ENCODE measurements around the gene SDK1. TPM values are rescaled to one million over a fixed set of nuclear protein-coding genes. Genes with fewer than 3 reads are reported as not detected.

SDK1 gene
- total and polyA plus RNA-seq, 2 donors, result 9.8 to 15.1 TPM

DNA sequence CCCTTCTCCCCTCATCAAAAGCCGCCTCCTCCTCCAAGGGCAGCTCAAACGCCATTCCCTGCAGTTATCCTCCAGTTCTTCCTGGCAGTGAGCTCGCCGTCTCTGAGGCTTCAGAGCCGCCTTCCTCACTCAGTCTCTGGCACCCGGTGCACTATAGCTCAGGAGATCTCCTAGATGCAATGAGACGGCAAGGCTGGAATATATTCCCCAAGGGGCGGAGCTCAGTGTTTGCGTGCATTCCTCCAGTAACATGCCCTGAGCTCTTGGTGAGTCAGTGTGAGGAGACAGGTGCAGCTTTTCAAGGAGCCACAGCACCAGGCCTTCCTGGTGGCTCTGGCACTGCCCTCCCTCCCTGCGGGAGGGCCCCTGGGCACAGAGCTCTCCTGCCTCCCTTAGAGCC lies 868.4 kb downstream of the SDK1 start:
- Histone ChIP-seq H3K4me1 (ENCODE audit: insufficient read depth) (no peaks in the 10 kb centered on the region), H3K27ac (ENCODE audit: low read depth) (no peak overlapping the region), H3K36me3 (ENCODE audit: insufficient read depth) (no peaks in the 10 kb centered on the region), H3K4me3 (ENCODE audit: low read depth, low read length) (no peak overlapping the region)
- WGBS, result 80% methylated on average over 10 of the region's 10 CpGs
- no peak for DNase-seq (ENCODE audit: extremely low spot score)

DNA sequence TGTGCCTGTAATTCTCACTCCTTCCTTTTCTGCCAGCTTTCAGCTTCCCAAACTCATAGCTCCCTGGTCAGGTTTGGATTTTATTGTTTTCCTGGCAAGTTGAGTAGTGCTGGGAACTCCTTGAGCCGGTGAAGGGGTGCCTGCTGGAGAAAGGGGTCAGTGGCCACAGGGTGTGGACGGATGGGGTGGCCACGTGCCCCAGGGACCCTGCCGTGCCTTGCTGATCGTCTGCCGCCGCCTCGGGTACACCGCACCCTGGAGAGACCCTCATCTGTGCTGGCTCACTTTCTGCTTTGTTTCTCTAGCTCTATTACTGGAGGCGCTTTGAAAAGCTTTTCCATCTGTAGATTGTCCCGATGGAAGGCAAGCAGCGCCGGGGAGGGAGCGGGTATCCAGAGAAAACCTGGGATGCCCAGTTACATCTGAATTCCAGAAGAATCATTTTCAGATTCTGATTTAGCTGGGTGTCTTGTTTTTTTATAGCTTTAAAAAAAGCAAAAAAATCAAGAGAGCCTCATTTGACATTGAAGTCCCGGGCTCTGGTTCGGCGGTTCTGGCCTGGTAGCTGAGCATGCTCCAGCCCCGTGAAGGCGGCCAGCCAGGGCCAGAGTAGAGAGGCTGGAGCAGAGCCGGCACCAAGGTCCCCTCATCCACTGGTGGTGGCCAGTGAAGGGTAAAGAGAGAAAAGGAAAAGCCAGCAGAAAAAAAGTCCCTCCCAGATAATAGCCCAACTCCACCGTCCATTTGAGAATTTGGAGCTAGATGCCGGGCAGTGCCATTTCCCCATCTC lies 870.1 kb downstream of the SDK1 start:
- 92% methylated on average over 22 of the region's 22 CpGs for WGBS
- DNase-seq (ENCODE audit: extremely low spot score), result no peak
- Histone ChIP-seq H3K4me3 (ENCODE audit: low read depth, low read length) (no peak overlapping the region), H3K36me3 (ENCODE audit: insufficient read depth) (no peaks in the 10 kb centered on the region), H3K27ac (ENCODE audit: low read depth) (no peak overlapping the region), H3K4me1 (ENCODE audit: insufficient read depth) (no peaks in the 10 kb centered on the region)

DNA sequence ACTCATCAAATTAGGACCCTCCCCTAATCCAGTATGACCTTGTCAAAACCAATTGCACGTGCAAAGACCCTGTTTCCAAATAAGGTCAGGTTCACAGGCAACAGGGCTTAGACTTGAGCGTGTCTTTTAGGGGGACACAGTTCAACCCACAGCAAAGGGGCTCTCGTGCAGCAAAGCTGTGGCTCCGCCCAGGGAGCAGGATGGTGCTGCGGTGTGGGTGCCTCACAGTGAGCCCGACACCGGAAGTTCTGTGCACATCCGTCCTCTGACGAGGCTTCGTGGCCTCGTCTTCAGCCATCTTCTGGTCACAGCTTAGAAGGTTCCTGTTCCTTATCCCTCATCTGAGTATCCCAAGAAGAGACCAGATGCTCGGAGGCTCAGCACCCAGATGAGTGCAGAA lies 871.8 kb downstream of the SDK1 start:
- H3K36me3 ChIP-seq (ENCODE audit: insufficient read depth), result no peaks in the 10 kb centered on the region
- H3K4me3 ChIP-seq (ENCODE audit: low read depth, low read length), result no peak overlapping the region
- no peak for DNase-seq (ENCODE audit: extremely low spot score)
- WGBS, result 90% methylated on average over 12 of the region's 12 CpGs
- no peaks in the 10 kb centered on the region for H3K4me1 ChIP-seq (ENCODE audit: insufficient read depth)
- H3K27ac ChIP-seq (ENCODE audit: low read depth), result no peak overlapping the region

DNA sequence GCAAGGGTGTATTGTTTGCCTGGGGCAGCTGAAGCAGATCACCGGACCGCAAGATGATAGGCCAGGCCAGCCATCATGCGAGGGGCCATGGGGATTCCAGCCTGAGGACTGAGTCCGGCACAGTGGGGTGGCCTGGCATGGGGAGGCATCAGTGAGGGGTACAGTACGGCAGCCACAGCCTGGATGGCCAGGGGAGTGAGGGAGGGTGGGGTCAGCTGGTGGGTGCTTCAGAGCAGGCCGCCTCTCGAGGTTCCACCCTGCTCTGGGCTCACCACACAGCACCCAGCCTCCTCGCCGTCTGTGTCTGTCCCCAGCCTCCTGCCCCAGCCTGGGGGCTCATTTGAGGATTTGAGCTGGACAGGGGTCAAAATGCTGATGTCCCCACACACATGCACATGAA lies 872.6 kb downstream of the SDK1 start:
- H3K4me1 ChIP-seq (ENCODE audit: insufficient read depth), result no peaks in the 10 kb centered on the region
- no peak overlapping the region for H3K4me3 ChIP-seq (ENCODE audit: low read depth, low read length)
- H3K36me3 ChIP-seq (ENCODE audit: insufficient read depth), result no peaks in the 10 kb centered on the region
- no peak for DNase-seq (ENCODE audit: extremely low spot score)
- no peak overlapping the region for H3K27ac ChIP-seq (ENCODE audit: low read depth)
- WGBS, result 97% methylated on average over 9 of the region's 9 CpGs

DNA sequence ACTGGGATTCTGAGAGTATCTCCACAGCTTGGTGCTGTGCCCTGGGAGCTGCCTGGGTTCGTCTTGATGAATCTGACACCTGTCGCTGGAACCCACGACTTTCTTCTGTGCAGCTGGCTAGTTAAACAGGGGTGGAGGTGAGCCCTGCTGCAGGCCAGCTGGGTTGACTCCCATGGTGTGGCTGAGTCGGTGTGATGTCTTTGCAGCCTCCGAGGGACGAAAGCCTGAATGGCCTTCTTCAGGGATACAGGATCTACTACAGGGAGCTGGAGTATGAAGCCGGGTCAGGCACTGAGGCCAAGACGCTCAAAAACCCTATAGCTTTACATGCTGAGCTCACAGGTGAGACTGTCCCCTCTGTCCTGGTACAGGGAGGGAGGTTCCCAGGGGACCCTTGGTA lies 873.0 kb downstream of the SDK1 start:
- Histone ChIP-seq H3K36me3 (ENCODE audit: insufficient read depth) (no peaks in the 10 kb centered on the region), H3K4me3 (ENCODE audit: low read depth, low read length) (no peak overlapping the region), H3K27ac (ENCODE audit: low read depth) (no peak overlapping the region), H3K4me1 (ENCODE audit: insufficient read depth) (no peaks in the 10 kb centered on the region)
- DNase-seq (ENCODE audit: extremely low spot score), result no peak
- 92% methylated on average over 8 of the region's 8 CpGs for WGBS

DNA sequence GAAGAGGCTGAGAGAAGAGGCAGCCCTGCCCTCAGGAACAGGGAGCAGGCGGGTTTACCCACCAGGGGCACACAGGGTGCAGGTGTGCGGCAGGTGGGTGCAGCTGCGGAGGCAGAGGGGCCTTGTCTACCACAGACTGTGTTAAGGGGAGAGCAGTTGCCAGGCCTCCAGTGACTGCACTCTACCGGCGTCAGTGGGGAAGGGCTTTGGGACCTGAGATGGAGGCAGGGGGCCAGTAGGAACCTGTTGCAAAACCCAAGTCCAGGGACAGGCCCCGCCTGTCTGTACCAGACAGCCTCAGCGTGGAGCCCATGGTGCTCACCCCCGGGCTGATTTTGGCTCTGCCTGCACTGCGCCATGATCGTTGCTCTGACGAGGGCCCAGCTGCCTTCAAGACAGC lies 873.4 kb downstream of the SDK1 start:
- Histone ChIP-seq H3K4me1 (ENCODE audit: insufficient read depth) (no peaks in the 10 kb centered on the region), H3K36me3 (ENCODE audit: insufficient read depth) (no peaks in the 10 kb centered on the region), H3K4me3 (ENCODE audit: low read depth, low read length) (no peak overlapping the region), H3K27ac (ENCODE audit: low read depth) (no peak overlapping the region)
- WGBS, result 95% methylated on average over 11 of the region's 11 CpGs
- DNase-seq (ENCODE audit: extremely low spot score), result no peak

DNA sequence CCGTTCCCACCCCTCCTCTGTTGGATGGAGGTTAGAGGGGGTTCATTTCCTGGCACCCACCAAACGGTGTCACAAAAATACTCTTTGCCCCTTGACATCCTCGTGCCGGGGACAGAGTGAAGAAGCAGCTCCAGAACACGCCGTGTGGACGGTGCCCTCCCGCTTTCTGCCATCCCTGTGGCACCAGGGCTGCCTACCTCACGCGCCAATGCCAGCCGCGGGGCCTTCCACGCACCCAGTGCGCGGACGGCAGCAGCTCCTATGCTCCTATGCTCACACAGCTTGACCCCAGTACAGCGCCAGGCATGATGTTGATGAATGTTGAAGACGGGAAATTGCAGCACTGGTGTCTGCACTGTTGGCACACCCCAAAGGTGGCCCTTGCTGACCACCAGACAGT lies 873.8 kb downstream of the SDK1 start:
- Histone ChIP-seq H3K4me3 (ENCODE audit: low read depth, low read length) (no peak overlapping the region), H3K4me1 (ENCODE audit: insufficient read depth) (no peaks in the 10 kb centered on the region), H3K27ac (ENCODE audit: low read depth) (no peak overlapping the region), H3K36me3 (ENCODE audit: insufficient read depth) (no peaks in the 10 kb centered on the region)
- 97% methylated on average over 18 of the region's 18 CpGs for WGBS
- DNase-seq (ENCODE audit: extremely low spot score), result no peak

DNA sequence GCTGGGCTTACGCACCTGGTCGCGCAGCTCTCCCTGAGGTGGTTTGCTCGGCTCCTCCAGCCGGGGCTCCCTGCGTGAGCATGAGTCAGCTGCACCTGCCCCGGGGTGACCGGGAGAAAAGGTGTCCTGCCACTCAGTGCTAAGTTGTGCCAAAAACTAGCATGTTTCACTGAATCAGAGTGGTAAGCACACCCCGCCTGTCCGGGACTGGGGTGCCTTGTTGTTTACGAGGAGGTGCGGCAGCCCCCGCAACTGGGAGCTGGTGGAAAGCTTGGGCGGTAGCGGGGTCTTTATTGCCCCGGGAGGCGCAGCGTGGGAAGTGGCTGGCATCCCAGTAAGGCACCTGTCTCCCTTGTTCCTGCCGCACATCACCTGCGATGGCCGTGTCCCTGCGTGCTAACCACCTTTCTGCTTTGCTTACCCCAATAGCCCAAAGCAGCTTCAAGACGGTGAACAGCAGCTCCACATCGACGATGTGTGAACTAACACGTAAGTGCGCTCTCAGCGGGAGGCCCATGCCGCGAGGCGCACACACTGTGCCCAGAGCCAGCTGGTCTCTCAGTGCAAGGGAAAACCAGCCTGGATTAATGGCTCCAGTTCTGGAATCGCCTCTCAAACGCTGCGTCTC lies 874.4 kb downstream of the SDK1 start:
- no peaks in the 10 kb centered on the region for H3K36me3 ChIP-seq (ENCODE audit: insufficient read depth)
- no peak for DNase-seq (ENCODE audit: extremely low spot score)
- 92% methylated on average over 34 of the region's 34 CpGs for WGBS
- no peak overlapping the region for H3K27ac ChIP-seq (ENCODE audit: low read depth)
- no peaks in the 10 kb centered on the region for H3K4me1 ChIP-seq (ENCODE audit: insufficient read depth)
- H3K4me3 ChIP-seq (ENCODE audit: low read depth, low read length), result no peak overlapping the region

DNA sequence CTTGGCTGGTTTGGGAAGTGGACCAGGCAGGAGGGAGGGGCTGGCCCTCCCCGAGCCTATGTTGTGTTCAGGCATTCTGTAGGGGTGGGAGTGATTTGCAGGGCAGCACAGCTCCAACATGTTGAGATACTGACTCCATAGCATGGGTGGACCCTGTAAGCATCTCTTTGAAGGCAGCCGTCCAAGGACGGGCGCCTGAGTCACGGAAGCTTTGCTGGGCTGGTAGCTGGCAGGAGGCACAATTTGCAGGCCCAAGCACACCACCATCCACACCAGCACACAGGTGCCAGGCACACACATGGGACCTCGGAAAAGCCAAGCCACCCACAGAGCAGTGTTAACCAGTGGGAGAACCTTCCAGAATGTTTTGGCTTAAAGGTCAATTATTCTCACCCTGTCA lies 875.9 kb downstream of the SDK1 start:
- H3K36me3 ChIP-seq (ENCODE audit: insufficient read depth), result no peaks in the 10 kb centered on the region
- no peak overlapping the region for H3K4me3 ChIP-seq (ENCODE audit: low read depth, low read length)
- H3K27ac ChIP-seq (ENCODE audit: low read depth), result no peak overlapping the region
- no peak for DNase-seq (ENCODE audit: extremely low spot score)
- no peaks in the 10 kb centered on the region for H3K4me1 ChIP-seq (ENCODE audit: insufficient read depth)
- WGBS, result 94% methylated on average over 6 of the region's 6 CpGs

DNA sequence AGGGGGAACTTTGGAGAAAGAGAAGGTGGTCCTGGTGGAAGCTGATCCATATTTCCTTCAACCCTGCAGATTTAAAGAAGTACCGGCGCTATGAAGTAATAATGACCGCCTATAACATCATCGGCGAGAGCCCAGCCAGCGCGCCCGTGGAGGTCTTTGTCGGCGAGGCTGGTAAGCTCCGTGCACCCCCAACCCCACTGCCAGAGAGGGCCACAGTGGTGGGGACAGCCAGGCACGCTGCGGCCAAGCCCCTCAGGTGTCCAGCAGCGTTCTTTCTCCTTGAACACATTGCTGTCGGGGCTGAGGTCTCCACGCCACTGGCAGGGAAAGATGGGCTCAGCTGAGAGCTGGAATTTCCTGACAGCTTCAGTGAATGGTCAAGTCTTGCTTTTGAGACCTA lies 877.4 kb downstream of the SDK1 start:
- Histone ChIP-seq H3K4me1 (ENCODE audit: insufficient read depth) (no peaks in the 10 kb centered on the region), H3K4me3 (ENCODE audit: low read depth, low read length) (no peak overlapping the region), H3K27ac (ENCODE audit: low read depth) (no peak overlapping the region), H3K36me3 (ENCODE audit: insufficient read depth) (no peaks in the 10 kb centered on the region)
- 96% methylated on average over 16 of the region's 16 CpGs for WGBS
- no peak for DNase-seq (ENCODE audit: extremely low spot score)

DNA sequence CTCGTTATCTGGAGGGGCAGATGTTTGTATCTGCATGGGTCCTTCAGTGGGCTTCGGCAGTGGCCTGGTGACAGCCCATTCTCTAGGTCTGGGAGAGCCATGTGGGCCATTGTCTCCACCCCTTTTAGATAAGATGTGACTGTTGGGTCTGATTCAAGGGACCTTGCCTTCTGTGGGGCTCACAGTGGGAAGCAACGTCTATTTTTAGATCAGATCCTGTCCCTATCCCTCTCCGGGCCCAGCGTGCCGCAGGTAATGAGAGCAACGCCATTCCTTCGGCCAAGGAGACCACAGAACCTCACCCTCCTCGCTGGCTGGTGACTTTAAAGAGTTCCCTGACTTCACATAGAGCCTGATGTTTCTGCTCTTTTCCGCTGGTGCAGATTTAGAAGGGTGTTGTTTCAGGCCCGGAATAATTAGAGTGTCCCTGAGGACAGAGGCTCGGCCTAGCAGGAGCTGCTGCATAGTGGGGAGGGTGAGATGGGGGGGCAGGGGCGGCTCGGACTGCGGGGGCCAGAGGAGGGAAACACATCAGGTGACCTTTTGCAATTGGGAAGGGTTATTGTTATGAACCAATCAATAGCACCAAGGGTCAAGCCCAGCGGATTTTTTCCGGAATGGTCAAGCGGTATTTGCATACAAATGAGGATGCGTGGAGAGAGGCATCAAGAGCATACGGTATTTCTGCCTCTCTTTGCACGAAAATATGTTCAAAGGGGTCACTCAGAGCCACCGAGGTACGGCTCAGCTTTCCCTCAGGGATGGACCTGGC lies 878.0 kb downstream of the SDK1 start:
- no peak overlapping the region for H3K4me3 ChIP-seq (ENCODE audit: low read depth, low read length)
- no peaks in the 10 kb centered on the region for H3K36me3 ChIP-seq (ENCODE audit: insufficient read depth)
- H3K27ac ChIP-seq (ENCODE audit: low read depth), result no peak overlapping the region
- WGBS, result 91% methylated on average over 23 of the region's 23 CpGs
- DNase-seq (ENCODE audit: extremely low spot score), result no peak
- H3K4me1 ChIP-seq (ENCODE audit: insufficient read depth), result no peaks in the 10 kb centered on the region

DNA sequence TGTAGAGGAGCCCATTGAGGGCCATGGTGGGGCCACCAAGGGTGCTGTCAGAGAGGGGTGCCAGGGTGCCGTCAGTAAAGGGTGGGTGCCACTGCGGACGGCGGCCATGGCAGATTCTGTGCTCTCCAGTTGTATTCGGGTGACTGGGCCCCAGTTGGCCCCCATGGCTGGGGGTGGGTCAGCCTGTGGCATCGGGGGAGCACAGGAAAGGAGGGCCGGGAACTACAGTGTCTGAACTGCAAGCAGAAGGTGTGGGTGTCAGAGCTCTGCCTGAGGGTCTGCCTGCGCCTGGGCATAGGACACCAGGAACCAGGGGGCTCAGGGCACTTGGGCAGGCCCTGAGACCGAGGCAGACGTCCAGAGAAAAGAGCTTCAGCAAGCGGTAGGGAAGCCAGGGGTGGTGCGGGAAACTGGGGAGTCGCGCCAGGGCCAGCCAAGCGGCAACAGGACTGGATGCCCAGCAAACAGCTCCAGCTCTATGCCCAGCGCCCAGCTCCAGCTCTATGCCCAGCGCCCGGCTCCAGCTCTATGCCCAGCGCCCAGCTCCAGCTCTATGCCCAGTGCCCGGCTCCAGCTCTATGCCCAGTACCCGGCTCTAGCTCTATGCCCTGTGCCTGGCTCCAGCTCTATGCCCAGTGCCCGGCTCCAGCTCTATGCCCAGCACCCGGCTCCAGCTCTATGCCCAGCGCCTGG lies 878.8 kb downstream of the SDK1 start:
- no peak overlapping the region for H3K27ac ChIP-seq (ENCODE audit: low read depth)
- WGBS, result 94% methylated on average over 24 of the region's 24 CpGs
- no peak for DNase-seq (ENCODE audit: extremely low spot score)
- no peaks in the 10 kb centered on the region for H3K36me3 ChIP-seq (ENCODE audit: insufficient read depth)
- no peaks in the 10 kb centered on the region for H3K4me1 ChIP-seq (ENCODE audit: insufficient read depth)
- H3K4me3 ChIP-seq (ENCODE audit: low read depth, low read length), result no peak overlapping the region

DNA sequence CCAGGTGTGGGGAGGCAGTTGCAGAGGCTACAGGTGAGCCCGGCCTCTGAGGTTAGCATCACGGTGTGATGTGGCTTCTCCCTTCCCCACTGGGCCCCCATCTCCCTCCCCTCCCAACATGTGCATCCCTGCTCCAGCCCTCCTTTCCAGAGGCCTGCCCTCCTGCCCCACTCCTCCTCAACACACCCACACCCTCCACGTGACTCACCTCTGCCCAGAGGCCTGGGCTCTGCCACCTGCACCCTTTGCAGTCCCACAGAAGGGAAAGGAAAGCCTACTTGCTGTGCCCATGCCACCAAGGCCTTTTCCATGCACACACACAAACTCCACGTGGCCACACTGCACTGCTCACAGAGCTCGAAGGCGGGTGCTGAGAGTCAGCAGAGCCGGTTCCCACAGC lies 880.4 kb downstream of the SDK1 start:
- WGBS, result 92% methylated on average over 7 of the region's 7 CpGs
- no peaks in the 10 kb centered on the region for H3K4me1 ChIP-seq (ENCODE audit: insufficient read depth)
- no peaks in the 10 kb centered on the region for H3K36me3 ChIP-seq (ENCODE audit: insufficient read depth)
- DNase-seq (ENCODE audit: extremely low spot score), result no peak
- no peak overlapping the region for H3K27ac ChIP-seq (ENCODE audit: low read depth)
- H3K4me3 ChIP-seq (ENCODE audit: low read depth, low read length), result no peak overlapping the region
